ENCODE data around the gene LRP8.

DNA sequence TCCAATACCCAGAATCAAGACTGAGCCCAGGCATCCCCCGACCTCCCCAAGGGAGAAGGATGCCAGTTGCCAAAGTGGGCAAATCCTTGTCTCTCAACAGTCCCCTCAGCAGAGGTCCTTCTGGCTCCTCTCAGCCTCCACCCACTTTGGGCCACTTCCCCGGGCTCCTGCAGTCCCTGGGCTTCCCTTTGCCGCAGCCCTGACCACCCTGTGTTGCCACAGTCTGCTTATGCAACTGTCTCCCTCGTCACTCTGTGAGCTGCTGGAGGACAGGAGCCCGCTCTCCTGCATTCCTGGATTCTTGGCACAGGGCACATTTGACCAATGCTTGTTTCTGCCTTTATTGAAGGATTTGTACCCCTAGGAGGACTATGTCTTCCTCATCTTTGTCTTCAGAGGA lies 2.9 kb upstream of the LRP8 start:
- TF ChIP-seq EZH2 (IDR thresholded peaks at IDR 0.05), result no peak
- no peak for TF ChIP-seq CTCF (IDR thresholded peaks at IDR 0.05)
- no peak for TF ChIP-seq EZH2phosphoT487 (IDR thresholded peaks at IDR 0.05)
